ENCODE measurements around the gene TBC1D24.
A peak's percentile ranks its signal among the peaks of the same experiment; 100 is the strongest.

Gene TBC1D24

DNA sequence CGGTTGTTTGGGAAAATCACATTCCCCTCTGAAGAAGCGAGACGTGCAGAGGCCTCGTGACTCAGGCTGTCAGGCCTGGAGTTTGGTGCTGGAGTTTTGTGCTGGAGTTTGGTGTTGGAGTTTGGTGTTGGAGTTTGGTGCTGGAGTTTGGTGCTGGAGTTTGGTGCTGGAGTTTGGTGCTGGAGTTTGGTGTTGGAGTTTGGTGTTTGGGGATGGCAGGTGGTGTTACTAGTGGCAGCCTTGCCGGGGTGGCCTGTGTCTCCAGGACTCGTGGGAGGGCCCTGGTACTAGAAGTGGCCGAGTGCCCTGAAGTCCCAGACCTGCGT lies 12.6 kb downstream of the TBC1D24 start:
- no peak overlapping the region for H3K4me3 ChIP-seq
- no peaks in the 10 kb centered on the region for H3K27me3 ChIP-seq
- H3K4me2 ChIP-seq, result peak overlapping the region; percentile 83
- H3K9me3 ChIP-seq, result no peaks in the 10 kb centered on the region
- H3K4me1 ChIP-seq, result peaks cover 60% of the 10 kb centered on the region
- H3K9ac ChIP-seq, result peak overlapping the region; percentile 56
- peak overlapping the region; percentile 50 for H3K27ac ChIP-seq
- peaks cover 44% of the 10 kb centered on the region for H3K36me3 ChIP-seq
- no peak for TF ChIP-seq Cebpa-rat (IDR thresholded peaks at IDR 0.05)
- peaks cover 100% of the 10 kb centered on the region for H4K20me1 ChIP-seq

DNA sequence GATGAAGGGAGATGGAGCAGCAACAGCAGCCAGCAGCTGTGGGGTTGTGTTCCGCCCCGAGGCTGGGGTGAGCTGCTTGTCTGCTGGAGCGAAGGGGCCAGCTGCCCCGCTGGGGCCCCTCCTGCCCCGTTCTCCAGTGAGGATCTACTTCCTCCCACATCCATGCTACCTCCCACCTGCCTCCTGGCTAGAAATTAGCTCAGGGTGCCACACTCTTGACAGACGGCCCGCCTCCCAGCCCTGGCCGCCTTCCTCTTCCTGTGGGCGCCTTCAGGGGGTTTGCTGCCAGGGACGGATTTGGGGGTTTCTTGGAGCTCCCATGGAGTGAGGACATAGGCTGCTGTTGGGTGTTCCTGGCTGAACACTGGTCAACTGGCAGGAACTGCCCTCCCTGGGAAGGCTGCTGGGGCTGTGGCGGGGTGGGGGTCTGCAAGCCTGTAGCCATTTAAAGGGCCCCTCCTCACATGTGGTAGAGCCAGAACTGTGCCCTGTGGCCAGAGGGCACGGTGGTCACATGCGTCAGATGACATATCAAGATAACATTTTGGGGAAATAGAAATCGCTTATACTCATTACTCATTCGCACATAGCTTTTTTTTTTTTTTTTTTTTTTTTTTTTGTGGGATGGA lies 13.1 kb downstream of the TBC1D24 start:
- no peak for TF ChIP-seq Cebpa-rat (IDR thresholded peaks at IDR 0.05)
- peaks cover 100% of the 10 kb centered on the region for H4K20me1 ChIP-seq
- peaks cover 55% of the 10 kb centered on the region for H3K4me1 ChIP-seq
- H3K27me3 ChIP-seq, result no peaks in the 10 kb centered on the region
- peaks cover 50% of the 10 kb centered on the region for H3K36me3 ChIP-seq
- no peaks in the 10 kb centered on the region for H3K9me3 ChIP-seq
- H3K4me2 ChIP-seq, result peak overlapping the region; percentile 83
- H3K9ac ChIP-seq, result peak overlapping the region; percentile 56
- peak overlapping the region; percentile 50 for H3K27ac ChIP-seq
- H3K4me3 ChIP-seq, result no peak overlapping the region

GRCh38 chr16:2489581-2489980 lies 14.7 kb downstream of the TBC1D24 start:
- H3K4me2 ChIP-seq, result no peak overlapping the region
- peaks cover 100% of the 10 kb centered on the region for H4K20me1 ChIP-seq
- H3K9me3 ChIP-seq, result no peaks in the 10 kb centered on the region
- no peak for TF ChIP-seq Cebpa-rat (IDR thresholded peaks at IDR 0.05)
- no peak overlapping the region for H3K9ac ChIP-seq
- peaks cover 39% of the 10 kb centered on the region for H3K4me1 ChIP-seq
- H3K27me3 ChIP-seq, result no peaks in the 10 kb centered on the region
- no peak overlapping the region for H3K4me3 ChIP-seq
- peaks cover 56% of the 10 kb centered on the region for H3K36me3 ChIP-seq
- H3K27ac ChIP-seq, result no peak overlapping the region

DNA sequence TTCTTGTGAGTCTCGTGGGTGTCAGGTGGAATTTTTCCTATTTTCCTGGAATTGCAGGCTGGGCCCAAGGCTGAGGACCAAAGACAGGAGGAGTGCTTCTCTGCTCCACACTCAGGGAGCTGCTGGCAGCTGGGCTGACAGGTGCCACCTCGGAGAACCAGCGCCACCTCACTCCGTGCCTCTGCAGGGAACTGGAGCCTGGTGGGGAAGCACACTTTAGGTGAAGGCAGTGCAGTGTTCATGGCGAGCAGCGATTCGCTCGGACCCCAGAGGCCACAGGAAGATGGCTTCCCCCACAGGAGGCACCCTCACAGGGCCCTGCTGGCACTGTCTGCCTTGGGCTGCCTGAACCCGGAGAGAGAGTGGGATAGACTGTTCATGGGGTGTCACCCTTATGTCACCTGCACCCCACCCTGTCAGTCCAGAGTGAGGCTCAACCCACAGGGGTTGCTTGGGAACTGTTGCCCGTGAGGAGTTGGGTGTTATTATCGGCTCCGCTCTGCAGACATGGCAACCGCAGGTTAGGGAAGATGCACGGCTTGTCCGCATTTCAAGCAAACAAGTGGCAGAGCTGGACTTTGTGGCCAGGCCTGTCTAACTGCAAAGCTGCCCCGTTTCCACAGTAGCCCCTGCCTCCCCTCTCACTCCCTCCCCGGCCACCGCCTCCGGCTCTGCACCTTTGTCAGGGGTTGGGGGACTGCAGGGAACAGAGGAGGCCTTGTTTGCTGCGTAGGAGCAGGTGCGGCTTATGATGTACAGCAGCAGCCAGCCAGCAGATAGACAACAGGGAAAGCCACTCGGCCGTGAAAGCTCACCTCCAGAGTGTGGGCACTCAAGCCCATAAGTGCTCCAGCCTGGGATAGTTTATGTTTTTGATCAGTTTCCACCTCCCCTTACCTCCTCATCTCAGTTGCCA lies 15.5 kb downstream of the TBC1D24 start:
- peaks cover 47% of the 10 kb centered on the region for H3K36me3 ChIP-seq
- no peak overlapping the region for H3K27ac ChIP-seq
- H3K4me2 ChIP-seq, result no peak overlapping the region
- H4K20me1 ChIP-seq, result peaks cover 100% of the 10 kb centered on the region
- peaks cover 34% of the 10 kb centered on the region for H3K4me1 ChIP-seq
- no peak for TF ChIP-seq Cebpa-rat (IDR thresholded peaks at IDR 0.05)
- no peak overlapping the region for H3K4me3 ChIP-seq
- no peak overlapping the region for H3K9ac ChIP-seq
- no peaks in the 10 kb centered on the region for H3K9me3 ChIP-seq
- H3K27me3 ChIP-seq, result no peaks in the 10 kb centered on the region

DNA sequence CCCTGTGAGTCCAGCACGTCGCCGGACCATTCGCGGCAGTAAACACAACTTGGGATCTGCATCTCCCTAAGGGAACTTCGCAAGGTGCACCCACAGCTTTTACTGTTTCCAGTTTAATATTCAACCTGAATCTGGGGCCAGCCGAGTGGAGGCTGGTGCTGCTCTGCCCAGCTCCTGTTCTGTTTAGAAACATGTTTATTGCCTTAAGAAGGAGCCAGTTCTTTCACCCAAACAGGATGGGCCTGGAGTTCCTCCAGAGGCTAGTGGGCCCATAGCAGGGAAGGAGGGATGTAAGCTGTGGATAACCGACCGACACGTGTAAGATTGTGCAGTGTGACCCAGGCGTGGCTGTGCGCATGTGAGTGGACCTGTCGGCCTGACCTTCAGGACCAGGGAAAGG lies 17.4 kb downstream of the TBC1D24 start:
- H3K4me3 ChIP-seq, result no peak overlapping the region
- H3K9ac ChIP-seq, result no peak overlapping the region
- no peak overlapping the region for H3K4me2 ChIP-seq

DNA sequence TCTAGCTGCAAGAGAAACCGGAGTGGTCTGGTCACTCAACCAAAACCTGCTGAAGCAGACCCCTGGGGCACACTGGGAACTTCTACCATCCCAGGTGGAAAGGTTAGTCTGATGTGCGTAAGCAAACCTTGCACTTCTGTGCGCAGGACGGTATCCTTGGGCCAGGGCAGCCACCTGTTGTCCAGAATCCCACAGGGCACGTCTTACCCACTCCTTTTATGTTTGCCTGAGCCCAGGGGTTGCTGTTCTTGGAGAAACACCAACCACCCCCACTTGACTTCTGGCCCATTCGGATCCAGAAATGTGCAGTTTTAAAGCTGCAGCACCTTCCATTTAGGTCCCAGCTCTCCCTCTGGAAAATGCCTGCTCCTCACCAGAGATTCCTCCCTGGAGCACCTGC lies 18.7 kb downstream of the TBC1D24 start:
- Histone ChIP-seq H3K4me1 (peaks cover 35% of the 10 kb centered on the region), H3K9me3 (no peaks in the 10 kb centered on the region), H4K20me1 (peaks cover 100% of the 10 kb centered on the region), H3K4me3 (no peak overlapping the region), H3K27ac (no peak overlapping the region), H3K36me3 (peaks cover 70% of the 10 kb centered on the region), H3K27me3 (no peaks in the 10 kb centered on the region), H3K4me2 (no peak overlapping the region), H3K9ac (no peak overlapping the region)
- no peak for TF ChIP-seq Cebpa-rat (IDR thresholded peaks at IDR 0.05)

More for the DNA sequence above, 17.4 kb downstream of the TBC1D24 start:
- Histone ChIP-seq H4K20me1 (peaks cover 100% of the 10 kb centered on the region), H3K4me1 (peaks cover 34% of the 10 kb centered on the region), H3K27me3 (no peaks in the 10 kb centered on the region), H3K36me3 (peaks cover 59% of the 10 kb centered on the region), H3K9me3 (no peaks in the 10 kb centered on the region), H3K27ac (no peak overlapping the region)
- TF ChIP-seq Cebpa-rat (IDR thresholded peaks at IDR 0.05), result no peak

- H3K27ac ChIP-seq, result no peak overlapping the region
- H3K9ac ChIP-seq, result no peak overlapping the region
- peaks cover 43% of the 10 kb centered on the region for H3K4me1 ChIP-seq
- H4K20me1 ChIP-seq, result peaks cover 100% of the 10 kb centered on the region
- H3K36me3 ChIP-seq, result peaks cover 76% of the 10 kb centered on the region
- no peaks in the 10 kb centered on the region for H3K9me3 ChIP-seq
- no peaks in the 10 kb centered on the region for H3K27me3 ChIP-seq
- H3K4me3 ChIP-seq, result no peak overlapping the region
- no peak for TF ChIP-seq Cebpa-rat (IDR thresholded peaks at IDR 0.05)
- H3K4me2 ChIP-seq, result no peak overlapping the region
Measured at GRCh38 chr16:2494616-2495015, 19.7 kb downstream of the TBC1D24 start.

- Histone ChIP-seq H3K4me2 (no peak overlapping the region), H3K4me3 (no peak overlapping the region), H3K27ac (no peak overlapping the region), H3K4me1 (peaks cover 48% of the 10 kb centered on the region), H4K20me1 (peaks cover 100% of the 10 kb centered on the region), H3K27me3 (no peaks in the 10 kb centered on the region), H3K36me3 (peaks cover 76% of the 10 kb centered on the region), H3K9ac (no peak overlapping the region), H3K9me3 (no peaks in the 10 kb centered on the region)
- TF ChIP-seq Cebpa-rat (IDR thresholded peaks at IDR 0.05), result no peak
Measured at GRCh38 chr16:2495041-2495440, 20.1 kb downstream of the TBC1D24 start.

- H3K27ac ChIP-seq, result peak overlapping the region; percentile 71; the same call in 1 of the 2 replicates
- peaks cover 74% of the 10 kb centered on the region for H3K36me3 ChIP-seq
- H3K27me3 ChIP-seq, result no peaks in the 10 kb centered on the region
- H3K9me3 ChIP-seq, result no peaks in the 10 kb centered on the region
- H3K4me3 ChIP-seq, result no peak overlapping the region; the same call in 1 of the 2 replicates
- H3K9ac ChIP-seq, result peak overlapping the region; percentile 53; the same call in 1 of the 2 replicates
- peaks cover 100% of the 10 kb centered on the region for H4K20me1 ChIP-seq
- TF ChIP-seq Cebpa-rat (IDR thresholded peaks at IDR 0.05), result no peak
- H3K4me2 ChIP-seq, result peak overlapping the region; percentile 65
- H3K4me1 ChIP-seq, result peaks cover 59% of the 10 kb centered on the region
Measured at GRCh38 chr16:2496223-2497115, 21.5 kb downstream of the TBC1D24 start.
